B cell (primary cell): ENCODE measurements around the gene GHDC.

ENCODE experiments used
- EZH2 ChIP-seq: IDR thresholded peaks from 2 replicates; pipeline ENCODE4 v1.6.1; 2012; ENCODE audit warnings: borderline replicate concordance, low read depth, mild to moderate bottlenecking, moderate library complexity, low read length; ENCODE audit not compliant: insufficient read depth, poor library complexity, severe bottlenecking
- TF ChIP-seq, protein P1 (sequence below): fragments of 200-600 bp; IDR thresholded peaks from one replicate; pipeline ENCODE4 v1.8.0; 2022; ENCODE audit warnings: antibody characterized with exemption, mild to moderate bottlenecking

DNA sequence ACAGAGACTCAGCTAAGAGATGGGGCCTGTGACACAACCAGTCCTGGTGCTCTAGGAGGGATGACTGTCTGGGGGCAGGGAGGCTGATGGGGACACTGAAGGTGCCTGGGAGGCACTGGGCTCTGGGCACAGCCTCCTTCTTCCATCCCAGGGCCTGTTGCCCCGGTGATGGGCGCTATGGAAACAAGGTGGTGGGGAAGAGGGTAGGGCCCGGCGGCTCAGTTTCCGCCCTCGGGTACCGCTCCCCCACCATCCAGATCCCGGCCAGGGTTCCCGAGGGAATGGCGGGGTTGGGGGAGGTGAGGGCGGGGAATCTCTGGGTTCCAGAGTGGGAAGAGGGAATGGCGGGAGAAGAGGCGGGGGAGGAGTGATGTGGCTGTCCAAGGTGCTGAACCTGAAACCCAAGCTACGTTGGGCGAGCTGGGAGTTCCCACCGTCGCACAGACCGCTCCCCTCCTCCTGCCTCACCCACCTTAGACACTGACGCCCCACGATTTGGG lies 14.3 kb downstream of the GHDC start:
- TF ChIP-seq, protein P1, sequence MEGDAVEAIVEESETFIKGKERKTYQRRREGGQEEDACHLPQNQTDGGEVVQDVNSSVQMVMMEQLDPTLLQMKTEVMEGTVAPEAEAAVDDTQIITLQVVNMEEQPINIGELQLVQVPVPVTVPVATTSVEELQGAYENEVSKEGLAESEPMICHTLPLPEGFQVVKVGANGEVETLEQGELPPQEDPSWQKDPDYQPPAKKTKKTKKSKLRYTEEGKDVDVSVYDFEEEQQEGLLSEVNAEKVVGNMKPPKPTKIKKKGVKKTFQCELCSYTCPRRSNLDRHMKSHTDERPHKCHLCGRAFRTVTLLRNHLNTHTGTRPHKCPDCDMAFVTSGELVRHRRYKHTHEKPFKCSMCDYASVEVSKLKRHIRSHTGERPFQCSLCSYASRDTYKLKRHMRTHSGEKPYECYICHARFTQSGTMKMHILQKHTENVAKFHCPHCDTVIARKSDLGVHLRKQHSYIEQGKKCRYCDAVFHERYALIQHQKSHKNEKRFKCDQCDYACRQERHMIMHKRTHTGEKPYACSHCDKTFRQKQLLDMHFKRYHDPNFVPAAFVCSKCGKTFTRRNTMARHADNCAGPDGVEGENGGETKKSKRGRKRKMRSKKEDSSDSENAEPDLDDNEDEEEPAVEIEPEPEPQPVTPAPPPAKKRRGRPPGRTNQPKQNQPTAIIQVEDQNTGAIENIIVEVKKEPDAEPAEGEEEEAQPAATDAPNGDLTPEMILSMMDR, result no peak
- TF ChIP-seq EZH2, result no peak
